K562 (cell line): ENCODE data around the gene PIK3AP1. TPM values are rescaled to one million over a fixed set of nuclear protein-coding genes. Genes with fewer than 3 reads are reported as not detected.

Experiments used
- ATAC-seq: fragments of 200-7000 bp; cut with Tn5 transposase; 3 replicates; pipeline ENCODE4 v1.9.1; 2020; ENCODE audit warnings: moderate library complexity
- BruUV-seq: library from RNA; stranded (reverse); fragments of 400-500 nt; replicated peaks from 2 replicates; lab custom pipeline; 2021; lab: Mats Ljungman, UMichigan
- CTCF ChIA-PET: fragments of 300-600 bp; formaldehyde crosslinking; extraction: SDS; loops from one replicate; lab custom pipeline; 2021; ENCODE audit warnings: low intra/inter-chr PET ratio; lab: Yijun Ruan, JAX
- POLR2A ChIA-PET: fragments of 300-600, 350-650 bp; sonication (Branson Sonifier 250); formaldehyde crosslinking; extraction: SDS; loops from one replicate; lab custom pipeline; 2021; ENCODE audit warnings: antibody characterized with exemption, inconsistent platforms; lab: Yijun Ruan, JAX
- DNase-seq, 4 experiments: peaks; one replicate each; pipeline versions ENCODE4 v3.0.0 to v3.0.0-alpha.2; 2011 to 2018; ENCODE audit warnings: low spot score in 3 of 4, mixed read lengths in 3 of 4; ENCODE audit errors: extremely low read depth in 1 of 4
- FAIRE-seq: peaks from 2 replicates; lab custom pipeline; 2011; peaks lifted over from hg19 to GRCh38; lab: Jason Lieb, UNC
- H2AFZ ChIP-seq: 2 replicates; pipeline ENCODE4 v1.6.0; 2011; ENCODE audit warnings: low read depth, low read length, control low read depth, inconsistent platforms
- H3K27ac ChIP-seq: fragments of 200-600 bp; 3 replicates; pipeline ENCODE4 v1.8.0; 2011; ENCODE audit warnings: low read depth, mild to moderate bottlenecking, control low read depth, inconsistent platforms, low read length, moderate library complexity, mixed read lengths; ENCODE audit errors: extremely low read depth
- H3K27me3 ChIP-seq, 2 experiments: fragments of 300-600 bp in 1 of 2; 2 replicates in 1 of 2; 3 replicates in 1 of 2; pipeline versions ENCODE4 v1.6.0 to v1.8.0; 2011; ENCODE audit warnings: inconsistent platforms in 2 of 2, low read length in 2 of 2, mild to moderate bottlenecking in 1 of 2, mixed read lengths in 1 of 2, moderate library complexity in 1 of 2; ENCODE audit not compliant: control insufficient read depth in 2 of 2, insufficient read depth in 2 of 2
- H3K36me3 ChIP-seq: fragments of 300-600 bp; 3 replicates; pipeline ENCODE4 v1.8.0; 2011; ENCODE audit warnings: mild to moderate bottlenecking, low read length, inconsistent platforms; ENCODE audit not compliant: control insufficient read depth, insufficient read depth
- H3K4me1 ChIP-seq, 2 experiments: fragments of 200-600 bp in 1 of 2; replicated peaks in 1 of 2; 2 replicates in 1 of 2; 3 replicates in 1 of 2; pipeline versions ENCODE4 v1.5.1 to v1.8.0; 2011; ENCODE audit warnings: inconsistent platforms in 2 of 2, low read length in 2 of 2, mild to moderate bottlenecking in 1 of 2, mixed read lengths in 1 of 2, moderate library complexity in 1 of 2; ENCODE audit not compliant: control insufficient read depth in 2 of 2, insufficient read depth in 2 of 2
- H3K4me2 ChIP-seq: 2 replicates; pipeline ENCODE4 v1.6.1; 2011; ENCODE audit warnings: low read length, control low read depth, inconsistent platforms, mixed read lengths; ENCODE audit not compliant: insufficient read depth
- H3K4me3 ChIP-seq: fragments of 200-600 bp; sonication (generic), shearing (Covaris generic); 2 replicates; pipeline ENCODE4 v1.5.1; 2016; ENCODE audit warnings: control low read depth, inconsistent platforms
- H3K79me2 ChIP-seq: fragments of 200-600 bp; 3 replicates; pipeline ENCODE4 v1.8.0; 2011; ENCODE audit warnings: low read length, inconsistent platforms; ENCODE audit not compliant: control insufficient read depth, insufficient read depth
- H3K9ac ChIP-seq, 2 experiments: 2 replicates each; pipeline versions ENCODE4 v1.6.0 to v1.6.1; 2011; ENCODE audit warnings: low read depth in 2 of 2, low read length in 2 of 2, control low read depth in 1 of 2, inconsistent platforms in 1 of 2, mild to moderate bottlenecking in 1 of 2, mixed read lengths in 1 of 2; ENCODE audit not compliant: insufficient read depth in 1 of 2
- H3K9me1 ChIP-seq: one replicate; pipeline ENCODE4 v1.6.0; 2011; ENCODE audit warnings: inconsistent platforms, mild to moderate bottlenecking, low read length, moderate library complexity; ENCODE audit not compliant: control insufficient read depth, insufficient read depth
- H3K9me3 ChIP-seq: replicated peaks from 2 replicates; pipeline ENCODE4 v1.5.1; 2011; ENCODE audit warnings: low read depth, low read length, inconsistent platforms; ENCODE audit not compliant: control insufficient read depth, insufficient read depth
- H4K20me1 ChIP-seq: replicated peaks from 2 replicates; pipeline ENCODE4 v1.6.1; 2011; ENCODE audit warnings: low read length, inconsistent platforms, mixed read lengths; ENCODE audit not compliant: control insufficient read depth, insufficient read depth
- CLOCK ChIP-seq: fragments of 250-450 bp; sonication (Bioruptor Pico); IDR thresholded peaks from 2 replicates; pipeline ENCODE4 v1.4.0; 2020; ENCODE audit warnings: mild to moderate bottlenecking, moderate library complexity, borderline replicate concordance
- DEAF1 ChIP-seq: fragments of 450-650 bp; formaldehyde crosslinking; IDR thresholded peaks from 2 replicates; pipeline ENCODE4 v1.4.0; 2020; ENCODE audit warnings: mild to moderate bottlenecking, moderate library complexity
- ETV1 ChIP-seq: fragments of 450-650 bp; conservative IDR thresholded peaks from 2 replicates; pipeline ENCODE4 v1.6.1; 2016; ENCODE audit warnings: missing genetic modification characterization, control low read depth, low read depth, missing compliant biosample characterization
- MCM2 ChIP-seq: fragments of 450-650 bp; IDR thresholded peaks from 2 replicates; pipeline ENCODE4 v1.6.1; 2017; ENCODE audit warnings: low read depth, mild to moderate bottlenecking
- PATZ1 ChIP-seq: fragments of 250-450 bp; sonication (Bioruptor Pico); IDR thresholded peaks from 2 replicates; pipeline ENCODE4 v1.5.0; 2020; ENCODE audit warnings: mild to moderate bottlenecking, borderline replicate concordance
- PHB2 ChIP-seq: fragments of 450-650 bp; IDR thresholded peaks from 2 replicates; pipeline ENCODE4 v1.6.1; 2017; ENCODE audit warnings: low read depth
- SETDB1 ChIP-seq: IDR thresholded peaks from one replicate; pipeline ENCODE4 v1.6.1; 2012; ENCODE audit warnings: low read length, control low read depth, inconsistent platforms
- TSC22D4 ChIP-seq: fragments of 450-650 bp; IDR thresholded peaks from 2 replicates; pipeline ENCODE4 v1.6.1; 2016; ENCODE audit warnings: missing genetic modification characterization, missing biosample characterization, control low read depth
- WGBS: fragments of 100-300 bp; shearing (Covaris generic); methylation state at CpG from one replicate; pipeline ENCODE4 v1.1.6; 2016; ENCODE audit warnings: low coverage, mixed read lengths; ENCODE audit not compliant: insufficient coverage; ENCODE audit errors: missing lambda C conversion rate; 5-methylcytosine and 5-hydroxymethylcytosine counted together
- in situ Hi-C: fragments of 300-500 bp; cut with MboI; formaldehyde crosslinking; loops from 4 replicates; pipeline ENCODE4 v1.15.0; 2018; ENCODE audit warnings: inconsistent platforms, mixed read lengths
- intact Hi-C: fragments of 100-400 bp; cut with micrococcal nuclease; formaldehyde crosslinking; loops from 2 replicates; pipeline ENCODE4 v1.14.2; 2022
- polyA plus RNA-seq, 8 experiments: library from polyadenylated mRNA; depleted of rRNA in 4 of 8; stranded (reverse) in 5 of 8; unstranded in 3 of 8; fragments of >200 nt; fragmentation: Nextera tagmentation in 2 of 8; fragmentation: Illumina TruSeq in 1 of 8; extraction: Ambion mirVana in 2 of 8; extraction: Trizol in 1 of 8; gene quantifications; 2 replicates each; pipeline versions ENCODE4 v1.2.1 to v1.2.3, GENCODE V29; 2011 to 2014; ENCODE audit warnings: inconsistent platforms in 1 of 8, missing spikeins in 1 of 8
- total RNA-seq, 7 experiments: library from RNA; depleted of rRNA in 6 of 7; stranded (reverse); fragments of >200 nt in 6 of 7; fragmentation: Illumina TruSeq in 2 of 7; extraction: Trizol in 2 of 7; gene quantifications; 2 replicates each; pipeline versions ENCODE4 v1.2.1 to v1.2.3, GENCODE V29; 2011 to 2021; ENCODE audit warnings: low replicate concordance in 1 of 7
- TF ChIP-seq, protein P1 (sequence below): sonication (generic); formaldehyde crosslinking; IDR thresholded peaks from 2 replicates; pipeline ENCODE4 v1.8.1; 2023; ENCODE audit warnings: mild to moderate bottlenecking, missing genetic modification reagents
- TF ChIP-seq, protein P2 (sequence below): fragments of 450-650 bp; IDR thresholded peaks from 2 replicates; pipeline ENCODE4 v1.6.1; 2016; ENCODE audit warnings: missing biosample characterization, missing genetic modification characterization

Gene PIK3AP1
- total and polyA plus RNA-seq, 9 of the 15 experiments (the other 6 are each of a cell fraction or from before 2014, with no cell fraction given): 0.20 to 2.4 (median 1.4) TPM

DNA sequence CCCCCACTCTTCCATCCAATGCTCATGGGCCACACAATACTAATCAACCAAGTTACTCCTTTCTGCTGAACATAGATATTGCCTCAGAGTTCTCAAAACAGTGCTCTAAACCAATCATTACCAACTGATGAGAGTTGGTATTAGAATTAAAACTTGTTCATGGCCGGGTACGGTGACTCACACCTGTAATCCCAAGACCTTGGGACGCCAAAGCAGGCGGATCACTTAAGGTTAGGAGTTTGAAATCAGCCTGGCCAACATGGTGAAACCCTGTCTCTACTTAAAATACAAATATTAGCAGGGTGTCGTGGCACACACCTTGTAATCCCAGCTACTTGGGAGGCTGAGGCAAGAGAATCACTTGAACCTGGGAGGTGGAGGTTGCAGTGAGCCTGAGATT lies 141.7 kb downstream of the PIK3AP1 start:
- ATAC-seq: no peak
- Histone ChIP-seq H2AFZ (no peak overlapping the region), H3K4me3 (no peak overlapping the region), H4K20me1 (0 out of 2 replicates have a peak, but pooled peaks cover 7% of the 10 kb centered on the region), H3K9me3 (no peaks in the 10 kb centered on the region), H3K9ac (no peak overlapping the region), H3K4me2 (no peak overlapping the region), H3K9me1 (peaks cover 4% of the 10 kb centered on the region), H3K36me3 (peaks cover 33% of the 10 kb centered on the region), H3K27ac (no peak overlapping the region), H3K4me1 (peaks cover 0 to 5% of the 10 kb centered on the region in 2 experiments; a peak in 3 of 5 replicates), H3K79me2 (peaks cover 97% of the 10 kb centered on the region), H3K27me3 (no peaks in the 10 kb centered on the region)
- DNase-seq: no peak
- TF ChIP-seq, protein P1, sequence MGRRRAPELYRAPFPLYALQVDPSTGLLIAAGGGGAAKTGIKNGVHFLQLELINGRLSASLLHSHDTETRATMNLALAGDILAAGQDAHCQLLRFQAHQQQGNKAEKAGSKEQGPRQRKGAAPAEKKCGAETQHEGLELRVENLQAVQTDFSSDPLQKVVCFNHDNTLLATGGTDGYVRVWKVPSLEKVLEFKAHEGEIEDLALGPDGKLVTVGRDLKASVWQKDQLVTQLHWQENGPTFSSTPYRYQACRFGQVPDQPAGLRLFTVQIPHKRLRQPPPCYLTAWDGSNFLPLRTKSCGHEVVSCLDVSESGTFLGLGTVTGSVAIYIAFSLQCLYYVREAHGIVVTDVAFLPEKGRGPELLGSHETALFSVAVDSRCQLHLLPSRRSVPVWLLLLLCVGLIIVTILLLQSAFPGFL (CRISPR knock-in tag): no peak
- TF ChIP-seq PHB2: no peak
- no peak for TF ChIP-seq MCM2
- TF ChIP-seq PATZ1: no peak
- no peak for TF ChIP-seq DEAF1 (CRISPR knock-in tag)
- no peak for TF ChIP-seq CLOCK (CRISPR knock-in tag)
- no peak for TF ChIP-seq SETDB1
- no peak for TF ChIP-seq ETV1 (tag)
- TF ChIP-seq, protein P2, sequence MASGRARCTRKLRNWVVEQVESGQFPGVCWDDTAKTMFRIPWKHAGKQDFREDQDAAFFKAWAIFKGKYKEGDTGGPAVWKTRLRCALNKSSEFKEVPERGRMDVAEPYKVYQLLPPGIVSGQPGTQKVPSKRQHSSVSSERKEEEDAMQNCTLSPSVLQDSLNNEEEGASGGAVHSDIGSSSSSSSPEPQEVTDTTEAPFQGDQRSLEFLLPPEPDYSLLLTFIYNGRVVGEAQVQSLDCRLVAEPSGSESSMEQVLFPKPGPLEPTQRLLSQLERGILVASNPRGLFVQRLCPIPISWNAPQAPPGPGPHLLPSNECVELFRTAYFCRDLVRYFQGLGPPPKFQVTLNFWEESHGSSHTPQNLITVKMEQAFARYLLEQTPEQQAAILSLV (tag): no peak
- no peak for TF ChIP-seq TSC22D4 (tag)
- ChIA-PET CTCF (no interaction called here), POLR2A (no interaction called here)
- in situ Hi-C loops: no loop called here
- FAIRE-seq: no peak
- WGBS: 76% methylated on average over 5 of the region's 5 CpGs
- intact Hi-C loops: no loop called here
- no TSS peak for BruUV-seq
